OCI-LY1 (cell line): ENCODE measurements around the gene DPP4.

Experiments used
- H2AFZ ChIP-seq: fragments of 200-600 bp; sonication (generic), shearing (Covaris generic); 2 replicates; pipeline ENCODE4 v1.6.0; 2014; ENCODE audit warnings: antibody characterized with exemption, mild to moderate bottlenecking, low read length
- H3F3A ChIP-seq: fragments of 200-600 bp; sonication (generic), shearing (Covaris generic); 2 replicates; pipeline ENCODE4 v1.6.0; 2014; ENCODE audit warnings: mild to moderate bottlenecking, antibody characterized with exemption, low read length, moderate library complexity; ENCODE audit not compliant: insufficient read depth
- H3K27ac ChIP-seq: fragments of 200-600 bp; sonication (generic); 2 replicates; pipeline ENCODE4 v1.5.1; 2014; ENCODE audit warnings: low read length, mixed run types, mild to moderate bottlenecking, low read depth; ENCODE audit not compliant: poor library complexity, severe bottlenecking
- H3K27me3 ChIP-seq: fragments of 200-600 bp; sonication (generic); 2 replicates; pipeline ENCODE4 v1.6.0; 2014; ENCODE audit warnings: antibody characterized with exemption, mild to moderate bottlenecking, low read length, moderate library complexity; ENCODE audit not compliant: insufficient read depth
- H3K36me3 ChIP-seq: fragments of 200-600 bp; sonication (generic); 2 replicates; pipeline ENCODE4 v1.6.1; 2014; ENCODE audit warnings: mild to moderate bottlenecking, antibody characterized with exemption, low read length, moderate library complexity, mixed read lengths; ENCODE audit not compliant: insufficient read depth
- H3K4me1 ChIP-seq: fragments of 200-600 bp; sonication (generic); 2 replicates; pipeline ENCODE4 v1.5.1; 2014; ENCODE audit warnings: mild to moderate bottlenecking, low read length, moderate library complexity; ENCODE audit not compliant: insufficient read depth, severe bottlenecking
- H3K4me2 ChIP-seq: fragments of 200-600 bp; sonication (generic), shearing (Covaris generic); 2 replicates; pipeline ENCODE4 v1.6.1; 2014; ENCODE audit warnings: low read length
- H3K4me3 ChIP-seq: fragments of 200-600 bp; sonication (generic); 2 replicates; pipeline ENCODE4 v1.5.1; 2014; ENCODE audit warnings: low read length, low read depth, mild to moderate bottlenecking, mixed read lengths; ENCODE audit not compliant: poor library complexity, severe bottlenecking
- H3K79me2 ChIP-seq: fragments of 200-600 bp; shearing (Covaris generic); 2 replicates; pipeline ENCODE4 v1.6.1; 2016; ENCODE audit warnings: mixed run types, low read length, mixed read lengths; ENCODE audit not compliant: insufficient read depth
- H3K9ac ChIP-seq: fragments of 200-600 bp; sonication (generic), shearing (Covaris generic); 2 replicates; pipeline ENCODE4 v1.6.1; 2014; ENCODE audit warnings: mild to moderate bottlenecking, low read length, mixed read lengths
- H3K9me2 ChIP-seq: fragments of 200-600 bp; sonication (generic), shearing (Covaris generic); 2 replicates; pipeline ENCODE4 v1.6.1; 2014; ENCODE audit warnings: low read depth, mild to moderate bottlenecking, low read length, mixed read lengths
- H3K9me3 ChIP-seq: fragments of 200-600 bp; shearing (Covaris generic); 2 replicates; pipeline ENCODE4 v1.6.1; 2014; ENCODE audit warnings: low read length, mixed read lengths
- H4K20me1 ChIP-seq: fragments of 200-600 bp; sonication (generic), shearing (Covaris generic); 2 replicates; pipeline ENCODE4 v1.6.0; 2016; ENCODE audit warnings: mild to moderate bottlenecking, low read length; ENCODE audit not compliant: insufficient read depth
- EZH2 ChIP-seq: fragments of 200-600 bp; sonication (generic), shearing (Covaris generic); IDR thresholded peaks from 2 replicates; pipeline ENCODE4 v1.8.0; 2017; ENCODE audit warnings: borderline replicate concordance, mixed run types, mild to moderate bottlenecking, antibody characterized with exemption, low read length, moderate library complexity, mixed read lengths
- TF ChIP-seq, protein P1 (sequence below): fragments of 200-600 bp; sonication (generic), shearing (Covaris generic); IDR thresholded peaks from 2 replicates; pipeline ENCODE4 v1.5.1; 2017; ENCODE audit warnings: mild to moderate bottlenecking, antibody characterized with exemption, low read length, moderate library complexity, mixed read lengths

DPP4 gene

DNA sequence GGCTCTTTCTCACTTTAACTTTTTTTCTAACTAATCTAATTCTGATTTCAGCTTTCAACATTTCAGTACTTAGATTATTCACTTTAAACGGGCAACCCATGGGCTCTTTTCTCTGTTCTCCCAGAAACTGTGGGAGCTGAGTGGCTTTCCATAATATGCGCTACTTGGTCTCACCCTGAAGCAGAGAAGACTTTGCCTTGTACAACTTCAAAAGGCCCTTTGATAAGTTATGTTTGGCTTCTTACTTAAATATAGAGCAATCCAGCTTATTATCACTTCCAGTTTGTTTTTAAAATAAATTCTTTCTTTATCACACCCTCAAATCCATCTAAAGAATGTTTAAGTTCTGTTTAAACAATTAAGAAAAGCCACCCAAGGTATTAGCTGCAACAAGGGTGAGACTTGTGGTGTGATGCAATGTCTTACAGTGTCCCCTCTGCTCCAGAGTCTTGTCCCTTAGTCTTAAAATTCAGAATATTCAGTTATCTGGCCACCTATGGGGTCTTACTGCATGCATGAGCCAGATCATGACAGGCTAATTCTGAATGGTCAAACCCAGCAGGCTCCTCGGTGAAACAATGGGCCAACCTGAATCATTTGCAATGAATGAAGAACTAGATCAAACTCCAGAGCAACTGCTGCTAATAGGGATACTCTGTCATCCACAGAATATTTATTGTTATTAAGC is 39.2 kb upstream of the DPP4 start:
- Histone ChIP-seq H3K4me2 (no peak overlapping the region), H3K27ac (no peak overlapping the region)

DNA sequence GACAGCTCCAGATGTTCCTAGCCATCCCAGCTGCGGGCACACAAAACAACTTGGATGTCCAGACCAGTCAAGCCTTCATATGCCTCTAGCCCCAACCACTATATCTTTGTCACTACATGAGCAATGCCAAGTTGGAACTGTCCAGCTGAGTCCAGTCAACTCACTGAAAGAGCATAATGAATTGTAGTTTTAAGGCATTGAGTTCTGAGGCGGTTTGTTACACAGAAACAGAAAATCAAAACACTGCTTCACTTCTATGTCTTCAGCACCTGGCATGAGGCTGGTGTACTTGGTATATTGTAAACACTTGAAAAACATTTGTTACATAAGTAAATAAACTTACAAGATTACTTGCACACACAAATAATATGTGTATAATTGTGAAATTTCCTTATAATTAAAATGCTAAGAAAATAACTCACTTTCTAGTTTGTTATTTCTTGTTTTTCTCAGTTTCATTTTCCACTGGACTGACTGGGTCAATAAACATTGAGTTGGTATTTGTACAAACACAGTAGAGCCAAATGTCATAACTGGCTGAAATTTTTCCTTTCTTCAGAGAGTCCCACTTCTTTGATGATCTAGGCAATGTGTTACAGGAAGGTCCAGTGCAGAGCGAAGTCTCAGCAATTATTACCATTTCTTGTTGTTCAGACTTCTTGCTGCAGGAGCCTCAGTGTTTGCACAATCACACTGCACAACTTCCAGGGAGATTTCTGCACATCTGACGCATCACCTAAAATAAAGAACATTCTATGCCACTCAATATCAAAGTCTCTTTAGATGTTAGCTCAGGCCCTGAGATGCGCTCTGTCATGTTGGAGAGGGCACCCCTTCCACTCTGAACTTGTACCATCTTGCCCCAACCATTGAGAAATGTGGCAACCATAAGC is 38.2 kb upstream of the DPP4 start:
- Histone ChIP-seq H3K4me3 (no peak overlapping the region), H3K4me2 (no peak overlapping the region), H3K36me3 (no peaks in the 10 kb centered on the region), H3F3A (no peaks in the 10 kb centered on the region), H3K9me3 (no peaks in the 10 kb centered on the region), H3K4me1 (no peaks in the 10 kb centered on the region), H3K27me3 (no peaks in the 10 kb centered on the region), H3K79me2 (no peaks in the 10 kb centered on the region), H4K20me1 (no peaks in the 10 kb centered on the region), H2AFZ (no peak overlapping the region), H3K27ac (no peak overlapping the region), H3K9ac (no peak overlapping the region), H3K9me2 (no peaks in the 10 kb centered on the region)
- no peak for TF ChIP-seq EZH2
- TF ChIP-seq, protein P1, sequence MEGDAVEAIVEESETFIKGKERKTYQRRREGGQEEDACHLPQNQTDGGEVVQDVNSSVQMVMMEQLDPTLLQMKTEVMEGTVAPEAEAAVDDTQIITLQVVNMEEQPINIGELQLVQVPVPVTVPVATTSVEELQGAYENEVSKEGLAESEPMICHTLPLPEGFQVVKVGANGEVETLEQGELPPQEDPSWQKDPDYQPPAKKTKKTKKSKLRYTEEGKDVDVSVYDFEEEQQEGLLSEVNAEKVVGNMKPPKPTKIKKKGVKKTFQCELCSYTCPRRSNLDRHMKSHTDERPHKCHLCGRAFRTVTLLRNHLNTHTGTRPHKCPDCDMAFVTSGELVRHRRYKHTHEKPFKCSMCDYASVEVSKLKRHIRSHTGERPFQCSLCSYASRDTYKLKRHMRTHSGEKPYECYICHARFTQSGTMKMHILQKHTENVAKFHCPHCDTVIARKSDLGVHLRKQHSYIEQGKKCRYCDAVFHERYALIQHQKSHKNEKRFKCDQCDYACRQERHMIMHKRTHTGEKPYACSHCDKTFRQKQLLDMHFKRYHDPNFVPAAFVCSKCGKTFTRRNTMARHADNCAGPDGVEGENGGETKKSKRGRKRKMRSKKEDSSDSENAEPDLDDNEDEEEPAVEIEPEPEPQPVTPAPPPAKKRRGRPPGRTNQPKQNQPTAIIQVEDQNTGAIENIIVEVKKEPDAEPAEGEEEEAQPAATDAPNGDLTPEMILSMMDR: no peak

More for the DNA sequence above, 39.2 kb upstream of the DPP4 start:
- Histone ChIP-seq H3K36me3 (no peaks in the 10 kb centered on the region), H3K4me3 (no peak overlapping the region), H3K9ac (no peak overlapping the region), H3K9me3 (no peaks in the 10 kb centered on the region), H3K9me2 (no peaks in the 10 kb centered on the region), H3K27me3 (no peaks in the 10 kb centered on the region), H2AFZ (no peak overlapping the region), H3F3A (no peaks in the 10 kb centered on the region), H4K20me1 (no peaks in the 10 kb centered on the region), H3K79me2 (no peaks in the 10 kb centered on the region), H3K4me1 (no peaks in the 10 kb centered on the region)
- TF ChIP-seq, protein P1: no peak
- TF ChIP-seq EZH2: no peak

- Histone ChIP-seq H3K4me3 (no peak overlapping the region), H3K9ac (no peak overlapping the region), H3K27me3 (no peaks in the 10 kb centered on the region), H2AFZ (no peak overlapping the region), H3K4me2 (no peak overlapping the region), H3K36me3 (no peaks in the 10 kb centered on the region), H3K9me3 (no peaks in the 10 kb centered on the region), H3K9me2 (no peaks in the 10 kb centered on the region), H3K79me2 (no peaks in the 10 kb centered on the region), H3K4me1 (no peaks in the 10 kb centered on the region), H3K27ac (no peak overlapping the region), H4K20me1 (no peaks in the 10 kb centered on the region), H3F3A (no peaks in the 10 kb centered on the region)
- TF ChIP-seq, protein P1: no peak
- TF ChIP-seq EZH2: no peak
Observed at GRCh38 chr2:162107361-162107901, 33.4 kb upstream of the DPP4 start.
